HepG2 (cell line): ENCODE results near the gene ZNF343. TPM values are rescaled to one million over a fixed set of nuclear protein-coding genes. Genes with fewer than 3 reads are reported as not detected.
A peak's percentile ranks its signal among the peaks of the same experiment; 100 is the strongest.

Experiments used
- AGO1 ChIP-seq: fragments of 200-400 bp; formaldehyde crosslinking; IDR thresholded peaks from 2 replicates; pipeline ENCODE4 v1.6.1; 2017; ENCODE audit warnings: mild to moderate bottlenecking, low read depth, low read length, moderate library complexity; ENCODE audit not compliant: poor library complexity, severe bottlenecking
- ATF7-NPFF ChIP-seq: sonication (generic); formaldehyde crosslinking; IDR thresholded peaks from 2 replicates; pipeline ENCODE4 v1.8.1; 2023; ENCODE audit warnings: mild to moderate bottlenecking, low read depth, missing genetic modification reagents, moderate library complexity
- BCLAF1 ChIP-seq: fragments of 450-650 bp; IDR thresholded peaks from 2 replicates; pipeline ENCODE4 v1.6.1; 2017; ENCODE audit warnings: mild to moderate bottlenecking
- CSRNP1 ChIP-seq: sonication (generic); formaldehyde crosslinking; IDR thresholded peaks from 2 replicates; pipeline ENCODE4 v1.8.1; 2023; ENCODE audit warnings: mild to moderate bottlenecking, missing genetic modification reagents
- GABPB1 ChIP-seq: IDR thresholded peaks from 2 replicates; pipeline ENCODE4 v1.6.1; 2016; ENCODE audit warnings: mild to moderate bottlenecking, missing genetic modification reagents, moderate library complexity, missing compliant biosample characterization
- GFI1 ChIP-seq: sonication (generic); formaldehyde crosslinking; IDR thresholded peaks from 2 replicates; pipeline ENCODE4 v1.5.0; 2020; ENCODE audit warnings: missing genetic modification reagents, mild to moderate bottlenecking, borderline replicate concordance
- KDM5B ChIP-seq: sonication (generic); formaldehyde crosslinking; IDR thresholded peaks from 2 replicates; pipeline ENCODE4 v1.4.0; 2020; ENCODE audit warnings: missing genetic modification reagents, mild to moderate bottlenecking, borderline replicate concordance
- KMT2B ChIP-seq: IDR thresholded peaks from 2 replicates; pipeline ENCODE4 v1.6.1; 2016; ENCODE audit warnings: missing genetic modification reagents, missing compliant biosample characterization
- NFKB2 ChIP-seq: sonication (generic); formaldehyde crosslinking; IDR thresholded peaks from 2 replicates; pipeline ENCODE4 v1.4.0; 2020; ENCODE audit warnings: missing genetic modification reagents, borderline replicate concordance
- NKX3-1 ChIP-seq: sonication (generic); formaldehyde crosslinking; IDR thresholded peaks from 2 replicates; pipeline ENCODE4 v1.5.0; 2020; ENCODE audit warnings: missing genetic modification reagents
- RNF2 ChIP-seq: fragments of 450-650 bp; conservative IDR thresholded peaks from 2 replicates; pipeline ENCODE4 v1.6.1; 2016; ENCODE audit warnings: low read depth
- SMAD1 ChIP-seq: sonication (generic); formaldehyde crosslinking; IDR thresholded peaks from 2 replicates; pipeline ENCODE4 v1.4.0; 2020; ENCODE audit warnings: missing genetic modification reagents, low read depth, mild to moderate bottlenecking, borderline replicate concordance
- TBX3 ChIP-seq: fragments of 450-650 bp; IDR thresholded peaks from 2 replicates; pipeline ENCODE4 v1.6.1; 2017; ENCODE audit warnings: antibody characterized with exemption, mild to moderate bottlenecking, inconsistent platforms, borderline replicate concordance
- TFDP1 ChIP-seq: IDR thresholded peaks from 2 replicates; pipeline ENCODE4 v1.6.1; 2016; ENCODE audit warnings: missing compliant biosample characterization, missing genetic modification reagents, borderline replicate concordance
- ZFP82 ChIP-seq: sonication (generic); formaldehyde crosslinking; IDR thresholded peaks from 2 replicates; pipeline ENCODE4 v1.5.1; 2020; ENCODE audit warnings: mild to moderate bottlenecking, missing genetic modification reagents, borderline replicate concordance
- ZNF75D ChIP-seq: sonication (generic); formaldehyde crosslinking; IDR thresholded peaks from 2 replicates; pipeline ENCODE4 v1.8.1; 2023; ENCODE audit warnings: missing genetic modification reagents, mild to moderate bottlenecking, borderline replicate concordance
- ZNF883 ChIP-seq: sonication (generic); formaldehyde crosslinking; IDR thresholded peaks from 2 replicates; pipeline ENCODE4 v1.5.1; 2020; ENCODE audit warnings: mild to moderate bottlenecking, missing genetic modification reagents; ENCODE audit errors: not compliant biosample characterization
- ZSCAN30 ChIP-seq: sonication (generic); formaldehyde crosslinking; IDR thresholded peaks from 2 replicates; pipeline ENCODE4 v1.5.0; 2020; ENCODE audit warnings: mild to moderate bottlenecking, missing genetic modification reagents
- ZXDC ChIP-seq: sonication (generic); formaldehyde crosslinking; IDR thresholded peaks from 2 replicates; pipeline ENCODE4 v1.5.0; 2020; ENCODE audit warnings: mild to moderate bottlenecking, missing genetic modification reagents
- polyA plus RNA-seq, 8 experiments: library from polyadenylated mRNA; depleted of rRNA in 3 of 8; stranded (reverse) in 7 of 8; unstranded in 1 of 8; fragments of >200 nt; fragmentation: Illumina TruSeq in 4 of 8; extraction: Trizol in 4 of 8; gene quantifications; 2 replicates each; pipeline versions ENCODE4 v1.2.1 to v1.2.3, GENCODE V29; 2011 to 2016; ENCODE audit warnings: low read depth in 4 of 8, missing spikeins in 1 of 8, mixed read lengths in 1 of 8; ENCODE audit not compliant: insufficient read depth in 1 of 8
- total RNA-seq, 5 experiments: library from RNA; depleted of rRNA; stranded (reverse); fragments of >200 nt; fragmentation: Illumina TruSeq; extraction: Trizol; gene quantifications; 2 replicates each; pipeline ENCODE4 v1.2.3, GENCODE V29; 2016; ENCODE audit warnings: low read depth in 1 of 5

The ZNF343 gene
- total and polyA plus RNA-seq, 2 of the 13 experiments (the other 11 are each of a cell fraction or from before 2014, with no cell fraction given): 16.4 to 22.1 TPM

GRCh38 chr20:2524709-2525506 lies 16.2 kb upstream of the ZNF343 start (continued):
- 0 out of 2 replicates have a peak, but pooled peaks have one; percentile 58 for TF ChIP-seq SMAD1 (CRISPR knock-in tag)
- TF ChIP-seq GFI1: 0 out of 2 replicates have a peak, but pooled peaks have one; percentile 51
- peak; percentile 82; the same call in 1 of the 2 replicates for TF ChIP-seq ZXDC (CRISPR knock-in tag)
- 0 out of 2 replicates have a peak, but pooled peaks have one; percentile 37 for TF ChIP-seq NFKB2
- TF ChIP-seq ZNF883 (CRISPR knock-in tag): no peak
- peak; percentile 56 for TF ChIP-seq AGO1
- 0 out of 2 replicates have a peak, but pooled peaks have one; percentile 19 for TF ChIP-seq NKX3-1 (CRISPR knock-in tag)
- TF ChIP-seq ATF7-NPFF: peak; percentile 62; the same call in 1 of the 2 replicates
- TF ChIP-seq ZSCAN30 (CRISPR knock-in tag): no peak
- TF ChIP-seq TFDP1 (CRISPR knock-in tag): 0 out of 2 replicates have a peak, but pooled peaks have one; percentile 24
- TF ChIP-seq TBX3: no peak
- peak; percentile 22; the same call in 1 of the 2 replicates for TF ChIP-seq KMT2B
- no peak for TF ChIP-seq BCLAF1
- TF ChIP-seq CSRNP1 (CRISPR knock-in tag): peak; percentile 83; the same call in 1 of the 2 replicates
- peak; percentile 57 for TF ChIP-seq GABPB1 (CRISPR knock-in tag)
- no peak for TF ChIP-seq ZNF75D (CRISPR knock-in tag)
- TF ChIP-seq RNF2: 0 out of 2 replicates have a peak, but pooled peaks have one; percentile 19
- TF ChIP-seq ZFP82 (CRISPR knock-in tag): peak; percentile 53; the same call in 1 of the 2 replicates
- TF ChIP-seq KDM5B (CRISPR knock-in tag): 0 out of 2 replicates have a peak, but pooled peaks have one; percentile 6
